Measurements from ENCODE around the gene ATP11A.

The ATP11A gene

GRCh38 chr13:112752211-112752610 is 62.4 kb downstream of the ATP11A start:
- no peak for DNase-seq (ENCODE audit: low read depth)
- H3K4me3 ChIP-seq (ENCODE audit: low read depth, low read length): no peak overlapping the region

GRCh38 chr13:112752711-112753541 is 63.1 kb downstream of the ATP11A start:
- H3K4me3 ChIP-seq (ENCODE audit: low read depth, low read length): no peak overlapping the region
- DNase-seq (ENCODE audit: low read depth): no peak

GRCh38 chr13:112753833-112754232 is 64.0 kb downstream of the ATP11A start:
- H3K4me3 ChIP-seq (ENCODE audit: low read depth, low read length): no peak overlapping the region
- DNase-seq (ENCODE audit: low read depth): no peak

- no peak for DNase-seq (ENCODE audit: low read depth)
- no peak overlapping the region for H3K4me3 ChIP-seq (ENCODE audit: low read depth, low read length)
These were observed 64.6 kb downstream of the ATP11A start for GRCh38 chr13:112754281-112755025.

- H3K4me3 ChIP-seq (ENCODE audit: low read depth, low read length): no peak overlapping the region
- no peak for DNase-seq (ENCODE audit: low read depth)
These were observed 65.5 kb downstream of the ATP11A start for GRCh38 chr13:112755331-112755730.

GRCh38 chr13:112756081-112756480 is 66.2 kb downstream of the ATP11A start:
- DNase-seq (ENCODE audit: low read depth): no peak
- H3K4me3 ChIP-seq (ENCODE audit: low read depth, low read length): no peak overlapping the region

- no peak for DNase-seq (ENCODE audit: low read depth)
- H3K4me3 ChIP-seq (ENCODE audit: low read depth, low read length): no peak overlapping the region
These were observed 66.7 kb downstream of the ATP11A start for GRCh38 chr13:112756511-112756966.

GRCh38 chr13:112756967-112757758 is 67.3 kb downstream of the ATP11A start:
- H3K4me3 ChIP-seq (ENCODE audit: low read depth, low read length): no peak overlapping the region

GRCh38 chr13:112757759-112758086 is 67.9 kb downstream of the ATP11A start:
- no peak overlapping the region for H3K4me3 ChIP-seq (ENCODE audit: low read depth, low read length)
- no peak for DNase-seq (ENCODE audit: low read depth)

More at GRCh38 chr13:112756967-112757758, 67.3 kb downstream of the ATP11A start:
- DNase-seq (ENCODE audit: low read depth): peak; percentile 17

GRCh38 chr13:112759053-112759452 is 69.2 kb downstream of the ATP11A start:
- no peak overlapping the region for H3K4me3 ChIP-seq (ENCODE audit: low read depth, low read length)
- no peak for DNase-seq (ENCODE audit: low read depth)

GRCh38 chr13:112759827-112760226 is 70.0 kb downstream of the ATP11A start:
- H3K4me3 ChIP-seq (ENCODE audit: low read depth, low read length): no peak overlapping the region
- no peak for DNase-seq (ENCODE audit: low read depth)

GRCh38 chr13:112760435-112760834 is 70.6 kb downstream of the ATP11A start:
- no peak overlapping the region for H3K4me3 ChIP-seq (ENCODE audit: low read depth, low read length)
- no peak for DNase-seq (ENCODE audit: low read depth)

- DNase-seq (ENCODE audit: low read depth): no peak
- H3K4me3 ChIP-seq (ENCODE audit: low read depth, low read length): no peak overlapping the region
These were observed 71.1 kb downstream of the ATP11A start for GRCh38 chr13:112760931-112761330.

- no peak overlapping the region for H3K4me3 ChIP-seq (ENCODE audit: low read depth, low read length)
- no peak for DNase-seq (ENCODE audit: low read depth)
These were observed 72.2 kb downstream of the ATP11A start for GRCh38 chr13:112761701-112762689.

GRCh38 chr13:112762690-112763080 is 72.8 kb downstream of the ATP11A start:
- DNase-seq (ENCODE audit: low read depth): no peak
- no peak overlapping the region for H3K4me3 ChIP-seq (ENCODE audit: low read depth, low read length)

- no peak overlapping the region for H3K4me3 ChIP-seq (ENCODE audit: low read depth, low read length)
- DNase-seq (ENCODE audit: low read depth): no peak
These were observed 74.2 kb downstream of the ATP11A start for GRCh38 chr13:112764028-112764427.

GRCh38 chr13:112764864-112765561 is 75.2 kb downstream of the ATP11A start:
- H3K4me3 ChIP-seq (ENCODE audit: low read depth, low read length): no peak overlapping the region
- no peak for DNase-seq (ENCODE audit: low read depth)

- H3K4me3 ChIP-seq (ENCODE audit: low read depth, low read length): no peak overlapping the region
- no peak for DNase-seq (ENCODE audit: low read depth)
These were observed 75.9 kb downstream of the ATP11A start for GRCh38 chr13:112765731-112766130.
